Immature natural killer cell (primary cell): ENCODE results near the gene AOC3. TPM values are rescaled to one million over a fixed set of nuclear protein-coding genes. Genes with fewer than 3 reads are reported as not detected.
A peak's percentile ranks its signal among the peaks of the same experiment; 100 is the strongest.
"Not testable (repeated sequence)": the region's sequence is repeated elsewhere in the genome, so short reads cannot be mapped to it uniquely, and the experiment has no call there.

Source experiments
- DNase-seq, 3 donors: peaks; one replicate each; pipeline ENCODE4 v3.0.0; 2022; ENCODE audit warnings: mixed read lengths in 1 of 3
- H3K27ac Mint-ChIP-seq, 6 donors: one replicate each; pipeline ENCODE4 v1.8.0; 2020; ENCODE audit warnings: mixed read lengths in 6 of 6, mild to moderate bottlenecking in 5 of 6, inconsistent platforms in 4 of 6, moderate library complexity in 3 of 6
- H3K27me3 Mint-ChIP-seq, 3 donors: one replicate each; pipeline ENCODE4 v1.8.0; 2020 to 2021; ENCODE audit warnings: low read depth in 3 of 3, mild to moderate bottlenecking in 3 of 3, mixed read lengths in 3 of 3, moderate library complexity in 3 of 3, inconsistent platforms in 1 of 3
- H3K36me3 Mint-ChIP-seq, 3 donors: one replicate each; pipeline ENCODE4 v1.8.0; 2020; ENCODE audit warnings: mixed read lengths in 3 of 3, inconsistent platforms in 2 of 3, mild to moderate bottlenecking in 2 of 3
- H3K4me1 Mint-ChIP-seq, 2 donors: one replicate each; pipeline ENCODE4 v1.8.0; 2020; ENCODE audit warnings: inconsistent platforms in 2 of 2, mild to moderate bottlenecking in 2 of 2, mixed read lengths in 2 of 2, moderate library complexity in 1 of 2
- H3K4me3 Mint-ChIP-seq, 5 donors: one replicate each; pipeline ENCODE4 v1.8.0; 2020; ENCODE audit warnings: mild to moderate bottlenecking in 5 of 5, mixed read lengths in 5 of 5, inconsistent platforms in 3 of 5, moderate library complexity in 3 of 5
- H3K9me3 Mint-ChIP-seq, 6 donors: one replicate each; pipeline ENCODE4 v1.8.0; 2020; ENCODE audit warnings: mild to moderate bottlenecking in 6 of 6, mixed read lengths in 6 of 6, inconsistent platforms in 4 of 6, moderate library complexity in 3 of 6
- polyA plus RNA-seq, 3 donors: library from polyadenylated mRNA; unstranded; fragments of 300-500 nt; fragmentation: Illumina TruSeq; gene quantifications; one replicate each; pipeline ENCODE4 v1.2.3, GENCODE V29; 2021

AOC3 gene
- polyA plus RNA-seq, 3 donors from 2014 or later = not detected

DNA sequence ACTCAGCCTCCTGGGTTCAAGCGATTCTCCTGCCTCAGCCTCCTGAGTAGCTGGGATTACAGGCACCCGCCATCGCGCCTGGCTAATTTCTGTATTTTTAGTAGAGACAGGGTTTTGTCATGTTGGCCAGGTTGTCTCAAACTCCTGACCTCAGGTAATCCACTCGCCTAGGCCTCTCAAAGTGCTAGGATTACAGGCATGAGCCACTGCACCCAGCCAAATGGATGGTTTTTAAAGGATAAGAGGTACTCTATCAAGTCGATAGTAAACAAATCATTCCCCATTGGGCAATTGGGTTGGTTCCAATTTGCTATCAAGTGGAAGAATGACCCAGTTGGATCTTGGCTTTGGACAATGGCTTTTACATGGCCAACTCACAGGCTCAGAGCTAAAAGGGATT is 30.7 kb downstream of the AOC3 start:
- not testable (repeated sequence) for H3K36me3 Mint-ChIP-seq, H3K4me1 Mint-ChIP-seq, H3K9me3 Mint-ChIP-seq, DNase-seq, H3K27ac Mint-ChIP-seq, H3K4me3 Mint-ChIP-seq, H3K27me3 Mint-ChIP-seq

DNA sequence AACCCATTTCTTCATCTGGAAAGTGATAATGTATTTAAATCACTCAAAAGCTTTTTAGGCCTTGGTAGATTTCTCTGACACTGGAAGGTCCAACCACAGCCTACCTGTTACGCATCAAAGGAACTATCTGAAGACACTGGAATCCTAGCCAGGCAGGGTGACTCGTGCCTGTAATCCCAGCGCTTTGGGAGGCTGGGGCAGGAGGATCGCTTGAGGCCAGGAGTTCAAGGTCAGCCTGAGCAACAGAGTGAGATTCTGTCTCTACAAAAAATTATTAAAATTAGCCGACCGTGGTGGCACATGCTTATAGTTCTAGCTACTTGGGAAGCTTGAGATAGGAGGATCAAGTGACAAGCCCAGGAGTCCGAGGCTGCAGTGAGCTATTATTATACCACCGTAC is 31.2 kb downstream of the AOC3 start:
- no peaks in the 10 kb centered on the region for H3K4me1 Mint-ChIP-seq
- H3K27ac Mint-ChIP-seq = no peak overlapping the region
- peaks cover 1 to 8% (median 3%) of the 10 kb centered on the region in 3 donors for H3K27me3 Mint-ChIP-seq
- H3K9me3 Mint-ChIP-seq = no peaks in the 10 kb centered on the region
- H3K36me3 Mint-ChIP-seq = no peaks in the 10 kb centered on the region
- no peak for DNase-seq
- no peak overlapping the region for H3K4me3 Mint-ChIP-seq

DNA sequence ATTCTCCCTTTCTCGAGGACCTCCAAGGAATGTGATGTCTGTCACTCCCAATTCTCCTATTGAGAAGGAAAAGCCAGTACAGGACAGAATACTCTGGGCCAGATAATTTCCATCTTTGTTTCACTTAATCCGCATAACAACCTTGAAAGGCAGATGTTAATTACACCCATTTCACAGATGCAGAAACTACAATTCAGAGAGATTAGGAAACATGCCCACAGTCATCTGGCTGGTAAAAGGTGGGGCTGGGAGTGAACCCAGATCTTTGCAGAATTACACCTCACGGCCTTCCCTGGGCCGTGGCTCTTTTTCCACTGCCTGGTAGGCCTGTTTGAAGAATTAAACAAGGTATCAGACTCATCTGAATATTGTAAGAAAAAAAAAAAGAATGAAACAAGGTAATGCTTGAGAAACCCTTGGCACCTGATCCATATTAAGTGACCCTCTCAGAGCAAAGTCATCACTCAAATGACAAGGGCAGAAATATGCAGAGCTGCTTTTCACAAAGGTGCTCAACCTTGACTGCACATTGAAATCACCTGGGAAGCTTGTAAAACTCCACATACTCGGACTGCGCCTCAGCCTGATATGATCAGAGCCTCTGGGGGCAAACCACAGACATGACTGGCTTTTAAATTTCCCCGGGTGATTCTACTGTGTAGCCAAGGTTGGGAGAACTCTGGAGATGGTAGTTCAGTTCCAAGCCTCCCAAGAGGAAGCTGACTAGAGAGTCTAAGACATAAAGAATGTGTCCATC is 33.0 kb downstream of the AOC3 start:
- peaks cover 1 to 8% (median 3%) of the 10 kb centered on the region in 3 donors for H3K27me3 Mint-ChIP-seq
- no peak overlapping the region for H3K4me3 Mint-ChIP-seq
- DNase-seq = no peak
- no peaks in the 10 kb centered on the region for H3K36me3 Mint-ChIP-seq
- H3K9me3 Mint-ChIP-seq = no peaks in the 10 kb centered on the region
- H3K4me1 Mint-ChIP-seq = no peaks in the 10 kb centered on the region
- no peak overlapping the region for H3K27ac Mint-ChIP-seq

DNA sequence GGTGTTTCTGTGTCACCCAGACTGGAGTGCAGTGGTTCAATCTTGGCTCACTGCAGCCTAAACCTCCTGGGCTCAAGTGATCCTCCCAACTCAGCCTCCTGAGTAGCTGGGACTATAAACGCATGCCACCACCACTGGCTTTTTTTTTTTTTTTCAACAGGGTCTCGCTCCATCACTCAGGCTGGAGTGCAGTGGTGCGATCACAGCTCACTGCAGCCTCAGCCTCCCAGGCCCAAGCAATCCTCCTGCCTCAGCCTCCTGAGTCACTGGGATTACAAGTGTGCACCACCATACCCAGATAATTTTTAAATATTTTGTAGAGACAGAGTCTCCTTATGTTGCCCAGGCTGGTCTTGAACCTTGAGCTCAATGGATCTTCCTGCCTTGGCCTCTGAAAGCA is 34.8 kb downstream of the AOC3 start:
- H3K4me1 Mint-ChIP-seq, H3K9me3 Mint-ChIP-seq, H3K4me3 Mint-ChIP-seq, H3K27ac Mint-ChIP-seq, DNase-seq, H3K36me3 Mint-ChIP-seq: not testable (repeated sequence)
- H3K27me3 Mint-ChIP-seq = peaks cover 1 to 11% (median 3%) of the 10 kb centered on the region in 3 donors

DNA sequence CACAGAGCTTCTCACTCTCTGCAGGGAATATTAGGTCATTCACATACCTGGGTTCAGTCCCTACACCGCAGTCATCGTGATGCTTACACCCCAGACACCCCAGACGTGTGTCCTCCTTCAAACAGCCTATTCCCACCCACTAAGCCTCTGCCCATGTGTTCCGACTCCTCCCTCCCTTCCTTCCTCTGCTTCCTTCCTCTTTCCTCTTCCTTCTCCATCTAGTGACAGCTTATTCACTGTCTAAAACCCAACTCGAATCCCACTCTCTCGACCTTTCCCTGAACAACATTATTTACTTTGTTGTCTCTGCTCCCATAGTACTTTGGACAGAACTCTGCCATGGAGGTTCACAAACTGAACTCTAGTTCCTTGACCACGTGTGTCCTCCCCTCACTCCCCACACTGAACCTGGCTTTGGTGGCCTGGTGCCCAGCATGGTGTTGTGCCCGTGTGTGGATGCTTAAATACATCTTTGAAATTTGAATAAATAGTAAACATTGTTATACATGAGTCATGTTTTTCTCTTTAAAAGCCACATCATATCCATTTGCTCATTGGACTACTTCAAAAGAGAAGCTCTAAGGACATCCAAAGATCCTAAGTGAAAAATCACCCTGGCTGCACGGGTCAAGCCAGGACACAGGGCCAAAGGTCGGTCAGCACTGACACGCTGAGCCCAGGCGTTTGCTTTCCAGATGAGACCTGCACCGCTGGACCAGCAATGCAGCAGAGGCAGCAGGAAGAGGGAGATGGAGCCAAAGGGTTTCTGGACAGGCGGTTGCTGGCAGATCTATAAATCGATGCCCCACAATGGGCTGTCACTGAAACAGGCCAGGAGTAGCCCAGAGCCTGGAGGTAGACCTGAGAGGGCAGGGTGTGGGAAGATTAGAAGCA is 35.5 kb downstream of the AOC3 start:
- Mint-ChIP-seq H3K27me3 (peaks cover 1 to 11% (median 3%) of the 10 kb centered on the region in 3 donors), H3K36me3 (no peaks in the 10 kb centered on the region), H3K4me3 (no peak overlapping the region), H3K4me1 (no peaks in the 10 kb centered on the region), H3K9me3 (peaks cover 0 to 1% (median 0%) of the 10 kb centered on the region in 6 donors), H3K27ac (no peak overlapping the region)
- DNase-seq = no peak

DNA sequence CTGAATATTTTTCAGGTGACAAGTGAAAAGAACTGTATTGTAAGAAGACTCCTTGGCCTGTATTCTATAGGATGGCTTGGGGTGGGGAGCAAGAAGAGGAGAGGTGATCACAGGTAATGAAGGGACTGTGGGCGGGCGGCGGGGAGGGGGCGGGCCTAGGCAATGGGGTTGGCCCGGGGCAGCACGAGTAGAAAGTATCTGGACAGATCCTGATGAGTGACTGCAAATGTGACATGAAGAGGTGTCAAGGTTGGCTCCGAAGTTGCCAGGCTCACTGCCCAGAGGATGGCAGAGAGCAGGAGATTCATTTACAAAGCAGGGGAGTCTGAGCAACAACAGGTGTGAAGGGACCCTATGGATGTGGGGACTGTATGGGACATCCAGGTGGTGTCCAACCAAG is 38.8 kb downstream of the AOC3 start:
- Mint-ChIP-seq H3K36me3 (no peaks in the 10 kb centered on the region), H3K9me3 (peaks cover 0 to 1% (median 0%) of the 10 kb centered on the region in 6 donors), H3K27ac (peak overlapping the region in 1 of 6 donors; percentile 70), H3K27me3 (peaks cover 1 to 9% (median 9%) of the 10 kb centered on the region in 3 donors), H3K4me3 (no peak overlapping the region), H3K4me1 (no peaks in the 10 kb centered on the region)
- no peak for DNase-seq

DNA sequence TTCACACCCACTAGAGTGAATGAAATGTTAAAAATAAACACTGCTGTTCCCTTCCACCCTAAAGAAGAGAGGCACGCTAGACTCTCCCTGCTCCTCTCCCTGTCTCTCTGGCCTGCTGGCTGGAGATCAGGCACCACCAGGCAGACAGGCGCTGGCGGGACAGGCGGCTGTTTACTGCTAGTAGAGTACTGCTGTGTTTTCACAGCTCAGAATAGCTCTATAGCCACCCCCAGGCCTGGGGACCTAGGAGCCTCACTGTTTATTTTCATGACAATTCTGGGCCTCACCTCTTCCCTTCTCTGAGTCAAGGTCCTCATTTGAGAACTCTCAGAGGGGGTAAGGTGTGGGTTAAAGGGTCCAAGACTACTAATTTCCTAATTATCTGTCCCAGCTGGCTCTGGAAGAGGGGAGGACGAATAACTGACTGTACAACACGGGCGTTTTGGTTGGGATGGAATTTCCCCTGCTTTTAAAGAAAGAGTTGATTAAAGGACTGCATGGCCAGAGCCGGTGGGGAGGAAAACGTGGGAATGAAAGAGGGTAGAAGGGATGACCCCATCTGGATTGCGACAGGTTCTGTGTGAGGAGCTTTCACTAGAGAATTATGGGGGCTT is 40.6 kb downstream of the AOC3 start:
- DNase-seq = no peak
- H3K4me3 Mint-ChIP-seq = no peak overlapping the region
- no peaks in the 10 kb centered on the region for H3K36me3 Mint-ChIP-seq
- H3K27ac Mint-ChIP-seq = no peak overlapping the region
- no peaks in the 10 kb centered on the region for H3K4me1 Mint-ChIP-seq
- peaks cover 3 to 10% (median 10%) of the 10 kb centered on the region in 3 donors for H3K27me3 Mint-ChIP-seq
- H3K9me3 Mint-ChIP-seq = peaks cover 0 to 1% (median 0%) of the 10 kb centered on the region in 6 donors

DNA sequence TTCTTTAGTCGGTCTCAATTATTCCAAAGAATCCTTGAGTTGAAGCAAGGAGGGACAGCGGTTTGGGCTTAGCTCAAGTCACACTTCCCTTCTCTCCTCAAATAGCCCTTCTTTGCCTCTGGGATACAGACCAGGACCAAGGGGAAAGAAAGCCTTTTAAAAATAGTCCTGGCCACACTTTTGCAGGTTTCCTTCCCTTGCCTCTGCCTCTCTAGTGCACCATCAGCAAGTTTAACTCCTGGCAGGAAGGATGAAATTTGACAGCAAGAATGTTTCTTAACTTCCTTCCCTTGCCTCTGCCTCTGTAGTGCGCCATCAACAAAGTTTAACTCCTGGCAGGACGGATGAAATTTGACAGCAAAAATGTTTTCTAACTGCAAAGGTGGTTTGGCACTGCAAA is 42.4 kb downstream of the AOC3 start:
- Mint-ChIP-seq H3K9me3 (peaks cover 0 to 1% (median 0%) of the 10 kb centered on the region in 6 donors), H3K27ac (no peak overlapping the region), H3K27me3 (peaks cover 7 to 9% (median 8%) of the 10 kb centered on the region in 3 donors), H3K36me3 (no peaks in the 10 kb centered on the region), H3K4me1 (no peaks in the 10 kb centered on the region), H3K4me3 (no peak overlapping the region)
- DNase-seq = no peak

DNA sequence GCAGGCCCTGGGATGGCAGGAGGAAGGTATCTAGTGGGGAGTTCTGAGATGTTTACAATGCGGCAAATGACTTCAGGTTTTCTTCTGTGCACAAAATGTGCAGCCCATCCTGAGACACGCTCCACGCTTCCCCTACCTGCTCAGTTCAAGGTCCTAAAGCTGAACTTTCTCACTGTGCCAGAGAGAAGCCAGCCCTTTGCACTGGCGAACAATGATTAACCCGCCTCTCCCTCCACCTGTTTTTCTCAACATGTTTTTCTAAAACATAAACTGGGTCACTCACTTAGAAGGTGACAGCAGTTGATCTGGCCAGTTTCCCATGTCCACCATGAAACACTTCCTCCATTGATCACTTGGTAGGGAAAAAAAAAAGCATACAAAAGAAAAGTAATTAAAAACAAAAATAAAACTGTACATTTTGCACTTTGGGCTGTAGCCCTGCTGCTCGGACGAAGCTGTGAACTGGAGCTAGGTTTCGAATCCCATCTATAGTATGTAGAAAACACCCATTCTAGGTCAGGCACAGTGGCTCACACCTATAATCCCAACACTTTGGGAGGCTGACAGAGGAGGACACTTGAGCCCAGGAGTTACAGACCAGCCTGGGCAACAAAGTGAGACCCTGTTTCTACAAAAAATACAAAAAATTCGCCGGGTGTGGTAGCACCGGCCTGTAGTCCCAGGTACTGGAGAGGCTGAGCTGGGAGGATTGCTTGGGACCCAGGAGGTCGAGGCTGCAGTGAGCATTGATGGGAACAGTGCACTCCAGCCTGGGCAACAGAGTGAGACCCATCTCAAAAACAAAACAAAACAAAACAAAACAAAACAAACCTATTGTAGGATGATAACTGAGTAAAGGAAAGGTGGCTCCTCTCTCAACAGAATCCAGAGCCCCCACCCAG is 43.5 kb downstream of the AOC3 start:
- no peak overlapping the region for H3K4me3 Mint-ChIP-seq

DNA sequence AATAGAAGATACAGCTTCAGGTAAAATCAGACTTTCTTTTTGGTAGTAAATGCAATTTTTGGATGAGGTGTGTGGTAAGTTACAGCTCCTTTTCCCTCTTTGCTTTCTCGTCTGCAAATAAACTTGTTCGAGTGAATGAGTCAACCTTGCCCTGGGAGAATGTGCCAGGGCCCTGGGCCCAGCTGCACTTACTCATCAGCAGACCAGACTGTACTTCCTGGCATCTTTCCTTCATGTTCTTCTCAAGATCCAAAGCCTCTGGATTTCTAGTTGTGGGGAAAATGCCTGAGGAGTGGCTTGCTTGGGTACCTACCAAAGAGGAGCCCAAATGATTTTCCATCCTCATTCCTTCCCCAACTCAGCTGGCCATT is 44.2 kb downstream of the AOC3 start:
- no peaks in the 10 kb centered on the region for H3K36me3 Mint-ChIP-seq
- no peak overlapping the region for H3K4me3 Mint-ChIP-seq
- H3K27me3 Mint-ChIP-seq = peaks cover 5 to 8% (median 7%) of the 10 kb centered on the region in 3 donors
- no peak overlapping the region for H3K27ac Mint-ChIP-seq
- DNase-seq = no peak
- H3K4me1 Mint-ChIP-seq = no peaks in the 10 kb centered on the region
- peaks cover 0 to 1% (median 0%) of the 10 kb centered on the region in 6 donors for H3K9me3 Mint-ChIP-seq

More for the DNA sequence above, 43.5 kb downstream of the AOC3 start:
- DNase-seq = no peak
- Mint-ChIP-seq H3K27me3 (peaks cover 7 to 9% (median 8%) of the 10 kb centered on the region in 3 donors), H3K36me3 (no peaks in the 10 kb centered on the region), H3K9me3 (peaks cover 0 to 1% (median 0%) of the 10 kb centered on the region in 6 donors), H3K4me1 (no peaks in the 10 kb centered on the region), H3K27ac (no peak overlapping the region)

DNA sequence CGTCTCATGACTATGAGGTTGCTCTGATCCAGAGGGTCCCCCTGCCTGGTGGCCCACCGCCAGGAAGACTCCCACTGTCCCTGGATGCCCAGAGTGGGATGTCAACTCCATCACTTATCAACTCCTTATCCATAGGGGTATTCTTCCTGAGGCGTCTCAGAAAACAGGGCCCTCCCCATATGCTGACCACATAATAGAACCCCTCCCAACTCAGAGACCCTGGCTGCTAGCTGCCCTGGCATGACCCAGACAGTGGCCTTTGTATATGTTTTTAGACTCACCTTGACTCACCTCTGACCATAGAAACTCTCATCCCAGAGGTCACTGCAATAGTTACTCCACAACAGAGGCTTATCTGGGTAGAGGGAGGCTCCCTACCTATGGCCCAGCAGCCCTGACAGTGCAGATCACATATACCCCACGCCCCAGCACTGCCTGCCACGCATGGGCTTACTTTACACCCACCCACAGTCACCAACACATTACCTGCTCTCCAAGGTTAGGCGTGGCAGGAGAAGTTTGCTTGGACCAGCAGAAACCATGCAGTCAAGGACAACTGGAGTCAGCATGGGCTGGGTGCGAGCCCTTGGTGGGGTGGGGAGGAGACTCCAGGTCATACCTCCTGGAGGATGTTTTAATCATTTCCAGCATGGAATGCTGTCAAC is 47.3 kb downstream of the AOC3 start:
- peaks cover 5 to 12% (median 8%) of the 10 kb centered on the region in 3 donors for H3K27me3 Mint-ChIP-seq
- H3K4me3 Mint-ChIP-seq = no peak overlapping the region
- no peaks in the 10 kb centered on the region for H3K4me1 Mint-ChIP-seq
- H3K36me3 Mint-ChIP-seq = no peaks in the 10 kb centered on the region
- no peak overlapping the region for H3K27ac Mint-ChIP-seq
- no peaks in the 10 kb centered on the region for H3K9me3 Mint-ChIP-seq
- no peak for DNase-seq

DNA sequence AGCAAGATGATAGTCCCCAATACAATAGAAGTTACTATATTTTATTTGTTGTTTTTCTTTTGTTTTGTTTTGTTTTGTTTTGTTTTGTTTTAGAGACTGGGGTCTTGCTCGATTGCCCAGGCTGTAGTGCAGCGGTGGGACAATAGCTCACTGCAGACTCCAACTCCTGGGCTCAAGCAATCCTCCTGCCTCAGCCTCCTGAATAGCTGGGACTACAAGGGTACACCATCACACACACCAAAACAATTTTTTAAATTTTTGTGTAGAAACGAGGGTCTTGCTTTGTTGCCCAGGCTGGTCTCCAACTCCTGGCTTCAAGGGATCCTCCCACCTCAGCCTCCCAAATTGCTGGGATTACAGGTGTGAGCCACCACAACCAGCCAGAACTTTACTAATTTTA is 49.0 kb downstream of the AOC3 start:
- H3K9me3 Mint-ChIP-seq, H3K27me3 Mint-ChIP-seq, H3K4me1 Mint-ChIP-seq, H3K36me3 Mint-ChIP-seq, DNase-seq, H3K27ac Mint-ChIP-seq, H3K4me3 Mint-ChIP-seq: not testable (repeated sequence)
